Fibroblast of lung (primary cell): ENCODE data around the gene SHROOM3. TPM values are rescaled to one million over a fixed set of nuclear protein-coding genes. Genes with fewer than 3 reads are reported as not detected.

Experiments used
- DNase-seq, 2 donors: peaks; one replicate each; pipeline versions ENCODE4 v3.0.0 to v3.0.0-alpha.2; 2010; ENCODE audit warnings: low read depth in 2 of 2
- H2AFZ ChIP-seq: 2 replicates; pipeline ENCODE4 v1.5.1; 2012; ENCODE audit warnings: low read length, control low read depth, inconsistent platforms
- H3K27ac ChIP-seq: 2 replicates; pipeline ENCODE4 v1.5.1; 2011; ENCODE audit warnings: low read length, control low read depth; ENCODE audit not compliant: insufficient read depth
- H3K27me3 ChIP-seq: 2 replicates; pipeline ENCODE4 v1.5.1; 2011; ENCODE audit warnings: mild to moderate bottlenecking, low read length; ENCODE audit not compliant: control insufficient read depth, insufficient read depth
- H3K36me3 ChIP-seq: 2 replicates; pipeline ENCODE4 v1.5.1; 2011; ENCODE audit warnings: low read length; ENCODE audit not compliant: control insufficient read depth, insufficient read depth
- H3K4me1 ChIP-seq: 2 replicates; pipeline ENCODE4 v1.5.1; 2011; ENCODE audit warnings: low read length; ENCODE audit not compliant: control insufficient read depth, insufficient read depth; ENCODE audit errors: extremely low read depth
- H3K4me2 ChIP-seq: 2 replicates; pipeline ENCODE4 v1.5.1; 2011; ENCODE audit warnings: low read length, control low read depth; ENCODE audit not compliant: insufficient read depth; ENCODE audit errors: extremely low read depth
- H3K4me3 ChIP-seq, 4 experiments: fragments of 200-600 bp in 1 of 4; sonication (generic) in 1 of 4; replicated peaks in 1 of 4; 2 replicates each; pipeline ENCODE4 v1.5.1; 2011 to 2016; ENCODE audit warnings: low read length in 4 of 4, low read depth in 3 of 4, mild to moderate bottlenecking in 3 of 4, control low read depth in 2 of 4, inconsistent platforms in 1 of 4, mixed read lengths in 1 of 4; ENCODE audit not compliant: insufficient read depth in 1 of 4; ENCODE audit errors: control extremely low read depth in 1 of 4
- H3K79me2 ChIP-seq: 2 replicates; pipeline ENCODE4 v1.5.1; 2012; ENCODE audit warnings: mild to moderate bottlenecking, low read length, inconsistent platforms; ENCODE audit not compliant: control insufficient read depth, insufficient read depth
- H3K9ac ChIP-seq: 2 replicates; pipeline ENCODE4 v1.5.1; 2011; ENCODE audit warnings: mild to moderate bottlenecking, low read length, control low read depth; ENCODE audit not compliant: insufficient read depth
- H3K9me3 ChIP-seq: 2 replicates; pipeline ENCODE4 v1.5.1; 2012; ENCODE audit warnings: low read depth, low read length; ENCODE audit not compliant: control insufficient read depth, insufficient read depth
- H4K20me1 ChIP-seq: 2 replicates; pipeline ENCODE4 v1.5.1; 2011; ENCODE audit warnings: low read length; ENCODE audit not compliant: control insufficient read depth, insufficient read depth; ENCODE audit errors: extremely low read depth
- EZH2 ChIP-seq: IDR thresholded peaks from 2 replicates; pipeline ENCODE4 v1.5.1; 2012; ENCODE audit warnings: low read length, control low read depth, mild to moderate bottlenecking; ENCODE audit errors: missing control alignments
- polyA plus RNA-seq, 2 donors: library from polyadenylated mRNA; depleted of rRNA in 1 of 2; stranded (reverse) in 1 of 2; unstranded in 1 of 2; fragments of >200 nt; gene quantifications; 2 replicates each; pipeline ENCODE4 v1.2.1, GENCODE V29; 2011 to 2012; ENCODE audit warnings: missing spikeins in 1 of 2
- total RNA-seq: library from RNA; depleted of rRNA; stranded (reverse); fragments of >200 nt; gene quantifications from 2 replicates; pipeline ENCODE4 v1.2.1, GENCODE V29; 2014
- TF ChIP-seq, protein P1 (sequence below), 2 donors: IDR thresholded peaks in 1 of 2; conservative IDR thresholded peaks in 1 of 2; 1 replicate in 1 of 2; 2 replicates in 1 of 2; pipeline ENCODE4 v1.5.1; 2011 to 2012; ENCODE audit warnings: low read length in 2 of 2, control low read depth in 1 of 2, inconsistent platforms in 1 of 2, low read depth in 1 of 2, mild to moderate bottlenecking in 1 of 2

Gene SHROOM3
- total and polyA plus RNA-seq, 2 donors (not counting 1 experiment from before 2014, with no cell fraction given) = 9.9 to 23.9 TPM

- H4K20me1 ChIP-seq = no peaks in the 10 kb centered on the region
- no peak overlapping the region for H3K4me3 ChIP-seq
- no peak overlapping the region for H2AFZ ChIP-seq
- no peak for TF ChIP-seq EZH2
- TF ChIP-seq, protein P1, sequence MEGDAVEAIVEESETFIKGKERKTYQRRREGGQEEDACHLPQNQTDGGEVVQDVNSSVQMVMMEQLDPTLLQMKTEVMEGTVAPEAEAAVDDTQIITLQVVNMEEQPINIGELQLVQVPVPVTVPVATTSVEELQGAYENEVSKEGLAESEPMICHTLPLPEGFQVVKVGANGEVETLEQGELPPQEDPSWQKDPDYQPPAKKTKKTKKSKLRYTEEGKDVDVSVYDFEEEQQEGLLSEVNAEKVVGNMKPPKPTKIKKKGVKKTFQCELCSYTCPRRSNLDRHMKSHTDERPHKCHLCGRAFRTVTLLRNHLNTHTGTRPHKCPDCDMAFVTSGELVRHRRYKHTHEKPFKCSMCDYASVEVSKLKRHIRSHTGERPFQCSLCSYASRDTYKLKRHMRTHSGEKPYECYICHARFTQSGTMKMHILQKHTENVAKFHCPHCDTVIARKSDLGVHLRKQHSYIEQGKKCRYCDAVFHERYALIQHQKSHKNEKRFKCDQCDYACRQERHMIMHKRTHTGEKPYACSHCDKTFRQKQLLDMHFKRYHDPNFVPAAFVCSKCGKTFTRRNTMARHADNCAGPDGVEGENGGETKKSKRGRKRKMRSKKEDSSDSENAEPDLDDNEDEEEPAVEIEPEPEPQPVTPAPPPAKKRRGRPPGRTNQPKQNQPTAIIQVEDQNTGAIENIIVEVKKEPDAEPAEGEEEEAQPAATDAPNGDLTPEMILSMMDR (conservative IDR thresholded peaks at IDR 0.05 in 1 of 2, IDR thresholded peaks at IDR 0.05 in 1 of 2; ENCODE audit: low read depth in 1 of 2, low read length in 2 of 2) = no peak
- no peak overlapping the region for H3K27ac ChIP-seq
- no peaks in the 10 kb centered on the region for H3K4me1 ChIP-seq
- H3K27me3 ChIP-seq = no peaks in the 10 kb centered on the region
- DNase-seq = no peak
- no peak overlapping the region for H3K9ac ChIP-seq
- H3K36me3 ChIP-seq = no peaks in the 10 kb centered on the region
- H3K4me2 ChIP-seq = no peak overlapping the region
- no peaks in the 10 kb centered on the region for H3K9me3 ChIP-seq
- no peaks in the 10 kb centered on the region for H3K79me2 ChIP-seq
Measured at GRCh38 chr4:76448211-76448610, 13.2 kb downstream of the SHROOM3 start.

GRCh38 chr4:76449362-76449767 lies 14.3 kb downstream of the SHROOM3 start:
- Histone ChIP-seq H3K4me3 (no peak overlapping the region), H3K9me3 (no peaks in the 10 kb centered on the region), H3K79me2 (no peaks in the 10 kb centered on the region), H2AFZ (no peak overlapping the region), H3K27me3 (no peaks in the 10 kb centered on the region), H4K20me1 (no peaks in the 10 kb centered on the region), H3K36me3 (no peaks in the 10 kb centered on the region), H3K9ac (no peak overlapping the region), H3K4me2 (no peak overlapping the region), H3K4me1 (no peaks in the 10 kb centered on the region), H3K27ac (no peak overlapping the region)
- TF ChIP-seq, protein P1 (conservative IDR thresholded peaks at IDR 0.05 in 1 of 2, IDR thresholded peaks at IDR 0.05 in 1 of 2; ENCODE audit: low read depth in 1 of 2, low read length in 2 of 2) = no peak
- no peak for TF ChIP-seq EZH2
- peak in 1 of 2 donors; percentile 87 for DNase-seq

- Histone ChIP-seq H3K27me3 (no peaks in the 10 kb centered on the region), H3K79me2 (no peaks in the 10 kb centered on the region), H3K9me3 (no peaks in the 10 kb centered on the region), H3K36me3 (no peaks in the 10 kb centered on the region), H3K9ac (no peak overlapping the region), H3K4me1 (no peaks in the 10 kb centered on the region), H3K4me2 (no peak overlapping the region), H3K4me3 (no peak overlapping the region), H2AFZ (no peak overlapping the region), H3K27ac (no peak overlapping the region), H4K20me1 (no peaks in the 10 kb centered on the region)
- no peak for TF ChIP-seq EZH2
- TF ChIP-seq, protein P1 (conservative IDR thresholded peaks at IDR 0.05 in 1 of 2, IDR thresholded peaks at IDR 0.05 in 1 of 2; ENCODE audit: low read depth in 1 of 2, low read length in 2 of 2) = no peak
- peak; percentile 9 to 52 for DNase-seq
Measured at GRCh38 chr4:76449833-76450232, 14.8 kb downstream of the SHROOM3 start.
